ENCODE data around the gene MED13L. TPM values are rescaled to one million over a fixed set of nuclear protein-coding genes. Genes with fewer than 3 reads are reported as not detected.

Gene MED13L
- total and polyA plus RNA-seq, 2 donors (not counting 3 experiments of a cell fraction or from before 2014, with no cell fraction given) = 27.4 to 93.6 TPM

- Histone ChIP-seq H3K4me2 (ENCODE audit: insufficient read depth, low read length) (no peak overlapping the region), H2AFZ (ENCODE audit: low read depth, low read length) (no peak overlapping the region), H3K9ac (replicated peaks; ENCODE audit: extremely low read depth, insufficient read depth, low read length) (no peak overlapping the region), H3K79me2 (ENCODE audit: control insufficient read depth, insufficient read depth, low read length) (peaks cover 72% of the 10 kb centered on the region), H3K9me1 (replicated peaks; ENCODE audit: control insufficient read depth, extremely low read depth, insufficient read depth, low read length) (peaks cover 3% of the 10 kb centered on the region), H3K27me3 (ENCODE audit: control insufficient read depth in 2 of 2, insufficient read depth in 2 of 2, low read length in 2 of 2) (no peaks in the 10 kb centered on the region), H3K36me3 (ENCODE audit: control insufficient read depth in 2 of 2, extremely low read depth in 1 of 2, insufficient read depth in 2 of 2, low read length in 2 of 2) (no peaks in the 10 kb centered on the region), H3K4me3 (replicated peaks in 1 of 3; ENCODE audit: insufficient read depth in 1 of 3, low read depth in 1 of 3, low read length in 3 of 3) (no peak overlapping the region), H3K4me1 (ENCODE audit: control insufficient read depth, extremely low read depth, insufficient read depth, low read length) (peaks cover 9% of the 10 kb centered on the region), H4K20me1 (replicated peaks; ENCODE audit: control insufficient read depth, extremely low read depth, insufficient read depth, low read length) (peaks cover 32% of the 10 kb centered on the region), H3K9me3 (replicated peaks; ENCODE audit: control insufficient read depth, insufficient read depth, low read length) (no peaks in the 10 kb centered on the region), H3K27ac (ENCODE audit: insufficient read depth, low read depth, low read length) (no peak overlapping the region)
- TF ChIP-seq MAX (IDR thresholded peaks at IDR 0.05; ENCODE audit: insufficient read depth, insufficient read length) = no peak
- no peak for TF ChIP-seq GATA2 (IDR thresholded peaks at IDR 0.05; ENCODE audit: insufficient read depth, insufficient read length, low read depth, low read length)
- no peak for TF ChIP-seq JUN (IDR thresholded peaks at IDR 0.05; ENCODE audit: borderline replicate concordance, insufficient read depth, insufficient read length, low read depth)
- TF ChIP-seq MYC (IDR thresholded peaks at IDR 0.05; ENCODE audit: low read depth, low read length) = no peak
- no peak for TF ChIP-seq POLR2AphosphoS5 (IDR thresholded peaks at IDR 0.05; ENCODE audit: insufficient read depth, low read depth, low read length)
- no peak for TF ChIP-seq FOS (IDR thresholded peaks at IDR 0.05; ENCODE audit: borderline replicate concordance, insufficient read depth, low read length)
- dilution Hi-C loops (cut with MboI; ENCODE audit: extremely low pct_ligation_motif_present, low sequenced_read_pairs) = no loop called here
- DNase-seq (ENCODE audit: low read depth, low spot score) = no peak
- ChIA-PET CTCF (interaction anchor here (1.1 to 1.9 kb wide), 4 partner anchors 10 to 42 kb away, joined by 3 to 10 read pairs (median 6); no protein-coding TSS in a partner anchor), POLR2A (interaction anchor here (0.6 kb wide), 1 partner anchor 88 kb away, joined by 8 read pairs; no protein-coding TSS in a partner anchor)
- FAIRE-seq = no peak
- intact Hi-C loops (cut with micrococcal nuclease) = no loop called here
- BruUV-seq (replicated peaks) = no TSS peak
Measured at GRCh38 chr12:116160883-116161458, 116.5 kb downstream of the MED13L start.

- Histone ChIP-seq H3K27me3 (ENCODE audit: control insufficient read depth in 2 of 2, insufficient read depth in 2 of 2, low read length in 2 of 2) (no peaks in the 10 kb centered on the region), H4K20me1 (replicated peaks; ENCODE audit: control insufficient read depth, extremely low read depth, insufficient read depth, low read length) (peaks cover 35% of the 10 kb centered on the region), H3K4me2 (ENCODE audit: insufficient read depth, low read length) (no peak overlapping the region), H3K27ac (ENCODE audit: insufficient read depth, low read depth, low read length) (no peak overlapping the region), H3K4me3 (replicated peaks in 1 of 3; ENCODE audit: insufficient read depth in 1 of 3, low read depth in 1 of 3, low read length in 3 of 3) (no peak overlapping the region), H3K9me3 (replicated peaks; ENCODE audit: control insufficient read depth, insufficient read depth, low read length) (no peaks in the 10 kb centered on the region), H3K4me1 (ENCODE audit: control insufficient read depth, extremely low read depth, insufficient read depth, low read length) (peaks cover 7% of the 10 kb centered on the region), H3K9ac (replicated peaks; ENCODE audit: extremely low read depth, insufficient read depth, low read length) (no peak overlapping the region), H3K9me1 (replicated peaks; ENCODE audit: control insufficient read depth, extremely low read depth, insufficient read depth, low read length) (peaks cover 3% of the 10 kb centered on the region), H3K36me3 (ENCODE audit: control insufficient read depth in 2 of 2, extremely low read depth in 1 of 2, insufficient read depth in 2 of 2, low read length in 2 of 2) (no peaks in the 10 kb centered on the region), H3K79me2 (ENCODE audit: control insufficient read depth, insufficient read depth, low read length) (peaks cover 69% of the 10 kb centered on the region), H2AFZ (ENCODE audit: low read depth, low read length) (no peak overlapping the region)
- dilution Hi-C loops (cut with MboI; ENCODE audit: extremely low pct_ligation_motif_present, low sequenced_read_pairs) = no loop called here
- intact Hi-C loops (cut with micrococcal nuclease) = no loop called here
- POLR2A ChIA-PET = interaction anchor here (0.6 kb wide), 1 partner anchor 89 kb away, joined by 8 read pairs; no protein-coding TSS in a partner anchor
- FAIRE-seq (no peak), DNase-seq (ENCODE audit: low read depth, low spot score) (no peak)
- no TSS peak for BruUV-seq (replicated peaks)
- CTCF ChIA-PET = interaction anchor here (0.6 to 1.6 kb wide), 4 partner anchors 13 to 76 kb away, joined by 3 to 6 read pairs (median 3); no protein-coding TSS in a partner anchor
- TF ChIP-seq MYC (IDR thresholded peaks at IDR 0.05; ENCODE audit: low read depth, low read length) (no peak), CTCF (IDR thresholded peaks at IDR 0.05; ENCODE audit: extremely low read depth in 1 of 2, insufficient read depth in 1 of 2, low read depth in 1 of 2, low read length in 2 of 2) (no peak), MAX (IDR thresholded peaks at IDR 0.05; ENCODE audit: insufficient read depth, insufficient read length) (no peak), JUN (IDR thresholded peaks at IDR 0.05; ENCODE audit: borderline replicate concordance, insufficient read depth, insufficient read length, low read depth) (no peak), POLR2A (IDR thresholded peaks at IDR 0.05; ENCODE audit: low read depth, low read length) (no peak), POLR2AphosphoS5 (IDR thresholded peaks at IDR 0.05; ENCODE audit: insufficient read depth, low read depth, low read length) (no peak), GATA2 (IDR thresholded peaks at IDR 0.05; ENCODE audit: insufficient read depth, insufficient read length, low read depth, low read length) (no peak), EZH2 (IDR thresholded peaks at IDR 0.05; ENCODE audit: borderline replicate concordance, low read depth, low read length, severe bottlenecking) (no peak), FOS (IDR thresholded peaks at IDR 0.05; ENCODE audit: borderline replicate concordance, insufficient read depth, low read length) (no peak)
Measured at GRCh38 chr12:116160231-116160630, 117.3 kb downstream of the MED13L start.
